H1 (cell line): Measurements from ENCODE around the gene EN2. TPM values are rescaled to one million over a fixed set of nuclear protein-coding genes. Genes with fewer than 3 reads are reported as not detected.

Experiments used
- POU5F1 ChIP-seq: IDR thresholded peaks from 2 replicates; pipeline ENCODE4 v1.6.1; 2011; ENCODE audit warnings: low read depth, mild to moderate bottlenecking, low read length, moderate library complexity
- TAF1 ChIP-seq: IDR thresholded peaks from 2 replicates; pipeline ENCODE4 v1.6.1; 2011; ENCODE audit warnings: mild to moderate bottlenecking, low read depth, low read length
- YY1 ChIP-seq: IDR thresholded peaks from 2 replicates; pipeline ENCODE4 v1.6.1; 2011; ENCODE audit warnings: low read depth, mild to moderate bottlenecking, low read length
- polyA plus RNA-seq, 7 experiments: library from polyadenylated mRNA; depleted of rRNA in 3 of 7; stranded (reverse) in 5 of 7; unstranded in 2 of 7; fragments of >200 nt in 5 of 7; fragments of 200-250 nt in 2 of 7; gene quantifications; 1 replicate in 5 of 7; 2 replicates in 1 of 7; 4 replicates in 1 of 7; pipeline versions ENCODE4 v1.2.1 to v1.2.3, GENCODE V29; 2011 to 2013; ENCODE audit warnings: missing spikeins in 2 of 7, mixed read lengths in 2 of 7
- total RNA-seq: library from RNA; stranded (reverse); fragmentation: NEBNext Ultra II Directional; extraction: Animal tissue kit (Norgen Biotek cat#: 25700); gene quantifications from 2 replicates; pipeline ENCODE4 v1.2.1, GENCODE V29; 2021
- TF ChIP-seq, protein P1 (sequence below): IDR thresholded peaks from 2 replicates; pipeline ENCODE4 v1.6.1; 2011; ENCODE audit warnings: low read depth, mild to moderate bottlenecking, low read length; ENCODE audit not compliant: insufficient read depth
- TF ChIP-seq, protein P2 (sequence below): fragments of 300-600 bp; sonication (generic); IDR thresholded peaks from 2 replicates; pipeline ENCODE4 v1.7.1; 2012; ENCODE audit warnings: low read length, moderate library complexity, mild to moderate bottlenecking, inconsistent platforms; ENCODE audit not compliant: insufficient replicate concordance

The EN2 gene
- total and polyA plus RNA-seq, 2 of the 8 experiments (the other 6 are each of a cell fraction or from before 2014, with no cell fraction given), result not detected

DNA sequence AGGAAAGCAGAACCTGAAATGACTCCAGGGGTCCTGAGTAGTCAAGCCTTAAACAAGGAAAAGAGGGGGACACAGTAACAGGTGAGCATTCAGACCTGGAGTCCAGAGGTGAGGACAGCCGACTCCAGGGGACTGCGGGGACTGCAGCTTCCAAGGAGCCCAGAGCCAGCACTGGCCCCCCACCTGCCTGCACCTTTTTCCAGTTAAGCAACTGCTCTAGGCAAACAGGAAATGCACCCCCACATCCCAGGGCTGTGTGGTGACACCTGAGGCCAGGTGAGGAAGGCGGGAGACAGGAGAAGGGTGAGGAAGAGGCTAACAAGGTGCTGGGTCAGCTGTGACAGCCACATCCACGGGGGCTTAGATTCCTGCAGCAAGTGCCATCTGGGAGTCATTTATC is 20.1 kb upstream of the EN2 start (continued):
- TF ChIP-seq, protein P1, sequence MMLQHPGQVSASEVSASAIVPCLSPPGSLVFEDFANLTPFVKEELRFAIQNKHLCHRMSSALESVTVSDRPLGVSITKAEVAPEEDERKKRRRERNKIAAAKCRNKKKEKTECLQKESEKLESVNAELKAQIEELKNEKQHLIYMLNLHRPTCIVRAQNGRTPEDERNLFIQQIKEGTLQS, result no peak
- TF ChIP-seq TAF1, result no peak
- TF ChIP-seq, protein P2, sequence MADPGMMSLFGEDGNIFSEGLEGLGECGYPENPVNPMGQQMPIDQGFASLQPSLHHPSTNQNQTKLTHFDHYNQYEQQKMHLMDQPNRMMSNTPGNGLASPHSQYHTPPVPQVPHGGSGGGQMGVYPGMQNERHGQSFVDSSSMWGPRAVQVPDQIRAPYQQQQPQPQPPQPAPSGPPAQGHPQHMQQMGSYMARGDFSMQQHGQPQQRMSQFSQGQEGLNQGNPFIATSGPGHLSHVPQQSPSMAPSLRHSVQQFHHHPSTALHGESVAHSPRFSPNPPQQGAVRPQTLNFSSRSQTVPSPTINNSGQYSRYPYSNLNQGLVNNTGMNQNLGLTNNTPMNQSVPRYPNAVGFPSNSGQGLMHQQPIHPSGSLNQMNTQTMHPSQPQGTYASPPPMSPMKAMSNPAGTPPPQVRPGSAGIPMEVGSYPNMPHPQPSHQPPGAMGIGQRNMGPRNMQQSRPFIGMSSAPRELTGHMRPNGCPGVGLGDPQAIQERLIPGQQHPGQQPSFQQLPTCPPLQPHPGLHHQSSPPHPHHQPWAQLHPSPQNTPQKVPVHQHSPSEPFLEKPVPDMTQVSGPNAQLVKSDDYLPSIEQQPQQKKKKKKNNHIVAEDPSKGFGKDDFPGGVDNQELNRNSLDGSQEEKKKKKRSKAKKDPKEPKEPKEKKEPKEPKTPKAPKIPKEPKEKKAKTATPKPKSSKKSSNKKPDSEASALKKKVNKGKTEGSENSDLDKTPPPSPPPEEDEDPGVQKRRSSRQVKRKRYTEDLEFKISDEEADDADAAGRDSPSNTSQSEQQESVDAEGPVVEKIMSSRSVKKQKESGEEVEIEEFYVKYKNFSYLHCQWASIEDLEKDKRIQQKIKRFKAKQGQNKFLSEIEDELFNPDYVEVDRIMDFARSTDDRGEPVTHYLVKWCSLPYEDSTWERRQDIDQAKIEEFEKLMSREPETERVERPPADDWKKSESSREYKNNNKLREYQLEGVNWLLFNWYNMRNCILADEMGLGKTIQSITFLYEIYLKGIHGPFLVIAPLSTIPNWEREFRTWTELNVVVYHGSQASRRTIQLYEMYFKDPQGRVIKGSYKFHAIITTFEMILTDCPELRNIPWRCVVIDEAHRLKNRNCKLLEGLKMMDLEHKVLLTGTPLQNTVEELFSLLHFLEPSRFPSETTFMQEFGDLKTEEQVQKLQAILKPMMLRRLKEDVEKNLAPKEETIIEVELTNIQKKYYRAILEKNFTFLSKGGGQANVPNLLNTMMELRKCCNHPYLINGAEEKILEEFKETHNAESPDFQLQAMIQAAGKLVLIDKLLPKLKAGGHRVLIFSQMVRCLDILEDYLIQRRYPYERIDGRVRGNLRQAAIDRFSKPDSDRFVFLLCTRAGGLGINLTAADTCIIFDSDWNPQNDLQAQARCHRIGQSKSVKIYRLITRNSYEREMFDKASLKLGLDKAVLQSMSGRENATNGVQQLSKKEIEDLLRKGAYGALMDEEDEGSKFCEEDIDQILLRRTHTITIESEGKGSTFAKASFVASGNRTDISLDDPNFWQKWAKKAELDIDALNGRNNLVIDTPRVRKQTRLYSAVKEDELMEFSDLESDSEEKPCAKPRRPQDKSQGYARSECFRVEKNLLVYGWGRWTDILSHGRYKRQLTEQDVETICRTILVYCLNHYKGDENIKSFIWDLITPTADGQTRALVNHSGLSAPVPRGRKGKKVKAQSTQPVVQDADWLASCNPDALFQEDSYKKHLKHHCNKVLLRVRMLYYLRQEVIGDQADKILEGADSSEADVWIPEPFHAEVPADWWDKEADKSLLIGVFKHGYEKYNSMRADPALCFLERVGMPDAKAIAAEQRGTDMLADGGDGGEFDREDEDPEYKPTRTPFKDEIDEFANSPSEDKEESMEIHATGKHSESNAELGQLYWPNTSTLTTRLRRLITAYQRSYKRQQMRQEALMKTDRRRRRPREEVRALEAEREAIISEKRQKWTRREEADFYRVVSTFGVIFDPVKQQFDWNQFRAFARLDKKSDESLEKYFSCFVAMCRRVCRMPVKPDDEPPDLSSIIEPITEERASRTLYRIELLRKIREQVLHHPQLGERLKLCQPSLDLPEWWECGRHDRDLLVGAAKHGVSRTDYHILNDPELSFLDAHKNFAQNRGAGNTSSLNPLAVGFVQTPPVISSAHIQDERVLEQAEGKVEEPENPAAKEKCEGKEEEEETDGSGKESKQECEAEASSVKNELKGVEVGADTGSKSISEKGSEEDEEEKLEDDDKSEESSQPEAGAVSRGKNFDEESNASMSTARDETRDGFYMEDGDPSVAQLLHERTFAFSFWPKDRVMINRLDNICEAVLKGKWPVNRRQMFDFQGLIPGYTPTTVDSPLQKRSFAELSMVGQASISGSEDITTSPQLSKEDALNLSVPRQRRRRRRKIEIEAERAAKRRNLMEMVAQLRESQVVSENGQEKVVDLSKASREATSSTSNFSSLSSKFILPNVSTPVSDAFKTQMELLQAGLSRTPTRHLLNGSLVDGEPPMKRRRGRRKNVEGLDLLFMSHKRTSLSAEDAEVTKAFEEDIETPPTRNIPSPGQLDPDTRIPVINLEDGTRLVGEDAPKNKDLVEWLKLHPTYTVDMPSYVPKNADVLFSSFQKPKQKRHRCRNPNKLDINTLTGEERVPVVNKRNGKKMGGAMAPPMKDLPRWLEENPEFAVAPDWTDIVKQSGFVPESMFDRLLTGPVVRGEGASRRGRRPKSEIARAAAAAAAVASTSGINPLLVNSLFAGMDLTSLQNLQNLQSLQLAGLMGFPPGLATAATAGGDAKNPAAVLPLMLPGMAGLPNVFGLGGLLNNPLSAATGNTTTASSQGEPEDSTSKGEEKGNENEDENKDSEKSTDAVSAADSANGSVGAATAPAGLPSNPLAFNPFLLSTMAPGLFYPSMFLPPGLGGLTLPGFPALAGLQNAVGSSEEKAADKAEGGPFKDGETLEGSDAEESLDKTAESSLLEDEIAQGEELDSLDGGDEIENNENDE, result no peak
- TF ChIP-seq YY1, result no peak
- TF ChIP-seq POU5F1, result no peak
